ENCODE measurements around the gene TNN.
"Not testable (repeated sequence)": the region's sequence is repeated elsewhere in the genome, so short reads cannot be mapped to it uniquely, and the experiment has no call there.

TNN gene

DNA sequence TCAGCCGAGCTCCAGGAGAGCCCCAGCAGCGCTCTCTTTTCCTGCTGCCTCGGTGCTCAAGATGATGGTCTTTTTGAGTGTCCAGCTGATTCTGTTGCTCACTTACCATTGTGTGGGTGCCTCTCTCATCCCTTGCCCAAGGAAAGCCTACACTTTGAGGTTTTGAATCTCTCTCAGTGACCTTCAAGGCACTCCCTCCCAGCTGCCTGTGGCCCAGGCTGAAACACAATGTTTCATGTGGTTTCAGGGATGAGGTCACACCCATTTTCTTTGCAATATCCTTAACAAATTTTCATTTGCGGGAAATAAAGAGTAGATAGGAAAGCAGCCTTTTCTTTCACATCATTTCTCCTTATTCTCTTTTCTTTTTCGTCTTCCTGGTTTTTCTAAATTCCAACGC is 31.8 kb upstream of the TNN start:
- TF ChIP-seq, protein P1, sequence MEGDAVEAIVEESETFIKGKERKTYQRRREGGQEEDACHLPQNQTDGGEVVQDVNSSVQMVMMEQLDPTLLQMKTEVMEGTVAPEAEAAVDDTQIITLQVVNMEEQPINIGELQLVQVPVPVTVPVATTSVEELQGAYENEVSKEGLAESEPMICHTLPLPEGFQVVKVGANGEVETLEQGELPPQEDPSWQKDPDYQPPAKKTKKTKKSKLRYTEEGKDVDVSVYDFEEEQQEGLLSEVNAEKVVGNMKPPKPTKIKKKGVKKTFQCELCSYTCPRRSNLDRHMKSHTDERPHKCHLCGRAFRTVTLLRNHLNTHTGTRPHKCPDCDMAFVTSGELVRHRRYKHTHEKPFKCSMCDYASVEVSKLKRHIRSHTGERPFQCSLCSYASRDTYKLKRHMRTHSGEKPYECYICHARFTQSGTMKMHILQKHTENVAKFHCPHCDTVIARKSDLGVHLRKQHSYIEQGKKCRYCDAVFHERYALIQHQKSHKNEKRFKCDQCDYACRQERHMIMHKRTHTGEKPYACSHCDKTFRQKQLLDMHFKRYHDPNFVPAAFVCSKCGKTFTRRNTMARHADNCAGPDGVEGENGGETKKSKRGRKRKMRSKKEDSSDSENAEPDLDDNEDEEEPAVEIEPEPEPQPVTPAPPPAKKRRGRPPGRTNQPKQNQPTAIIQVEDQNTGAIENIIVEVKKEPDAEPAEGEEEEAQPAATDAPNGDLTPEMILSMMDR (conservative IDR thresholded peaks at IDR 0.05; ENCODE audit: low read depth, low read length), result no peak
- no peak overlapping the region for H3K4me3 ChIP-seq (ENCODE audit: low read length)
- no peak for DNase-seq (ENCODE audit: low read depth)

DNA sequence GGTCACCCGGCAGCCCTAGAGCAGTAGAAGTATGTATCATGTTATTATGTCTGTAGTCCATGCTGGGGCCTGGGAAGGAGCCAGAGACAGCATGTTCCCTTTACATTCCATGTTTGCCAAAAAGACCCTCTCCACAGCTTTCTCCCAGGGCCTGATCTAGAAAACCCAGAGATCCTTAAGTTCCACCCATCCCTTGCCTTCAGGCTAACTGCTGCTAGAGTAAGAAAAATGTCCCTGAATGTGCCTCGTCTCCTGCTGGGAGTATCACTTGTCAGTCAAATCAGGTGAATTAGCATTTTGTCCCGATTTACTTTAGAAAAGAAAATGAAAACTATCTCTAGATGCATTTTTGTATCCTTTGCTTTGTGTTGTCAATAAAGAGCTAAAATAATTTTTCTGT is 31.2 kb upstream of the TNN start:
- DNase-seq (ENCODE audit: low read depth), result no peak
- TF ChIP-seq, protein P1 (conservative IDR thresholded peaks at IDR 0.05; ENCODE audit: low read depth, low read length), result no peak

DNA sequence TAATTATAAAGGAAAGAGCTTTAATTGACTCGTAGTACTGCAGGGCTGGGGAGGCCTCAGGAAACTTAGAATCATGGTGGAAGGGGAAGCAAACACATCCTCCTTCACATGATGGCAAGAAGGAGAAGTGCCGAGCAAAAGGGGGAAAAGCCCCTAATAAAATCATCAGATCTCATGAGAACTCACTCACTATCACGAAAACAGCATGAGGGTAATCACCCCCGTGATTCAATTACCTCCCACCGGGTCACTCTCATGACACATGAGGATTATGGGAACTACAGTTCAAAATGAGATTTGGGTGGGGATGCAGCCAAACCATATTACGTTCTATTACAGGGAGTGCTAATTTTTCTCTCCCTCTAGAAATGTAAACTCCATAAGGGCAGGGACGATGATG is 30.2 kb upstream of the TNN start:
- no peak overlapping the region for H3K4me3 ChIP-seq (ENCODE audit: low read length)
- no peak for DNase-seq (ENCODE audit: low read depth)
- TF ChIP-seq, protein P1 (conservative IDR thresholded peaks at IDR 0.05; ENCODE audit: low read depth, low read length), result no peak

More for the DNA sequence above, 31.2 kb upstream of the TNN start:
- no peak overlapping the region for H3K4me3 ChIP-seq (ENCODE audit: low read length)

DNA sequence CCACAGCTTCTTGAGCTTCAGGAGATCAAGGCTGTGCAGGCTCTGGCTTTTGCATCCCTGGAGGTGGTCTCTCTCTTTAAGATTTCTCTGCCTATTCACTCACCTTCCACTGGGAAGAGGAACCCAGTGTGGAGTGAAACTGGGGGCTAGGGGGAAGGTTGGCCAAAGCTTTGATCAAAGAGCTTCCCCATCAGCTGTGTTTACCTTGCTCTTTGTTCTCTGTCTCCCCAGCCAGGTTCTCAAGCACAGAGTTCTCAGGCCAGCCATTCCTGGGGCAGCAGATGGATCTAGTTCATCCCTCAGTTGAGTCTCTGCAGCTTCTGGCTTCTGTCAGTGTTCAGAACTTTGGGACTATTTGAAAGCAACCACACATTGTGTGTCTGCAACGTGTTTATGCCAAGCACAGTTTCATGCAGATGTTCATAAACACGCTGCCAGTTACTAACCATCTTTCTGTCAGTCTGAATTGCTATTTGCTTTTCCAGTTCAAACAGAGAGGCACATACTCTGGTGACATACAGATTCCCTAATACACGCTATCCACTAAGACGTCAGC is 27.2 kb upstream of the TNN start:
- TF ChIP-seq, protein P1 (conservative IDR thresholded peaks at IDR 0.05; ENCODE audit: low read depth, low read length), result no peak
- H3K4me3 ChIP-seq (ENCODE audit: low read length), result no peak overlapping the region
- no peak for DNase-seq (ENCODE audit: low read depth)

DNA sequence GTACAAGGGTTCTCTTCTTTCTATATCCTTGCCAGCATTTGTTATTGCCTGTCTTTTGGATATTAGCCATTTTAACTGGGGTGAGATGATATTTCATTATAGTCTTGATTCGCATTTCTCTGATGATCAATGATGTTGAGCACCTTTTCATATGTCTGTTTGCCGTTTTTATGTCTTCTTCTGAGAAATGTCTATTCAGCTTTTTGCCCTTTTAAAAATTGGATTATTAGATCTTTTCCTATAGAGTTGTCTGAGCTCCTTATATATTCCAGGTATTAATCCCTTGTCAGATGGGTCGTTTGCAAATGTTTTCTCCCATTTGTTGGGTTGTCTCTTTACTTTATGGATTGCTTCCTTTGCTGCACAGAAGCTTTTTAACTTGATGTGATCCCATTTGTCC is 25.0 kb upstream of the TNN start:
- DNase-seq (ENCODE audit: low read depth), result no peak
- TF ChIP-seq, protein P1 (conservative IDR thresholded peaks at IDR 0.05; ENCODE audit: low read depth, low read length), result no peak
- H3K4me3 ChIP-seq (ENCODE audit: low read length), result no peak overlapping the region

DNA sequence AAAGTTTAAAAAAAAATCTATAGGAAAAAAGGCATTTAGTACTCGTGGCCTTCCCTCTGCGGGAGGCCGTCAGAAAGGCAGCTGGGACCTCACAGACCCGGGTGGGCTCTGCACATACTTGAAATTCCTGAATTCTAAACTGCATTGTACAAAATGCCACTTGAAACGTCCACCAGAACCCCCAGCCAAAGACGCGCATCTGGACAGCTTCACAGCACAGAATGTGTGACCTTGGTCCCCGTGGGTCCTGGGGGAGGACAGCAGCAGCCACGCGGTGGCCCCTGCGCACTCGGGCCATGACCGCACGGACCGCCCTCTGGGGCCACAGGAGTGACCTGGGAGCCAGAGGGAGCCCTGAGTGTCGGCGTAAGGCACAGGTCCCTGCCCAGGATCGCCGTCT is 23.8 kb upstream of the TNN start:
- H3K4me3 ChIP-seq (ENCODE audit: low read length), result no peak overlapping the region
- DNase-seq (ENCODE audit: low read depth), result no peak
- TF ChIP-seq, protein P1 (conservative IDR thresholded peaks at IDR 0.05; ENCODE audit: low read depth, low read length), result no peak

DNA sequence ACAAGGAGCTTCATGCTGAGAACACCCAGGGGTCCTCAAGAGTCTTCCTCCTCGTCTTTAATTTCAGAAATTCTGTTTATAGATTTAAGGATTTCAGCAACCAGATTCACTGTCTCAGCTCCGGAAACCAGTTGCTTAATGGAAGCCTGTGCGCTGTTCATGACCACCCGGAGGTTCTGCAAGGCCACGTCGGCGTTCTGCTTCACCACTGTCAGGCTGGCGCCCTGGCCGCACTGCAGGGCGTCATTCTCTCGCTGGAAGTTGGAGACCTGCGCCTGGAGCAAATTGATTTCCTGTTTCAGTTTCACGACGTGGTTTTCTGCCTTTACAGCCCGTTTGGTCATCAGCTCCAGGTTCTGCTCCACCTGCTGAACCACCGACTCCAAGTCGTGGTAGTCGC is 23.0 kb upstream of the TNN start:
- DNase-seq (ENCODE audit: low read depth), result not testable (repeated sequence)

DNA sequence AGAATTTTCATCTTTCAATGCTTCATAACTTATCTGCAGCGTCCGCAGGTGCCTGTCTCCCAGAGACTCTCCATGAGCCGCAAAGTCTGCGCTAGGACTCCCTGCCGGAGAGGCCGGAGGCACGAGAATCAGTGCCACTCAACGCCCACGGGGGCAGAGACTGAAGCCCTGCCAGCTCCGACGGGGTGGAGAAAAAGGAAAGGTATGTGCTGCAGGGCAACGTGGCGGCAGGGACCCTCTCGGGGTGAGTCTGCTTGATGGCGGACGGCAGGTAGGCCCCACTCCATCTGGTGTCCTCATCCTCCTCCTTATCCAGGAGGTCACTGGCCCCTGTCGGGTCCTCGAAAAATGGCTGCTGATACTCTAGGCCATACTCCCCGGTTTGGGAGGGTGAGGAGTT is 22.5 kb upstream of the TNN start:
- no peak for DNase-seq (ENCODE audit: low read depth)
- TF ChIP-seq, protein P1 (conservative IDR thresholded peaks at IDR 0.05; ENCODE audit: low read depth, low read length), result no peak
- no peak overlapping the region for H3K4me3 ChIP-seq (ENCODE audit: low read length)

More for the DNA sequence above, 23.0 kb upstream of the TNN start:
- H3K4me3 ChIP-seq (ENCODE audit: low read length), result not testable (repeated sequence)

Measured in retinal pigment epithelial cell (primary cell).